GM18873 (cell line): ENCODE measurements around the gene PDRG1.

Experiments
- ATAC-seq: cut with Tn5 transposase; IDR thresholded peaks from one replicate; pipeline ENCODE4 v1.9.1; 2021; ENCODE audit warnings: mild to moderate bottlenecking, moderate library complexity, moderate number of reproducible peaks; ENCODE audit not compliant: unreplicated experiment, low FRiP score

The PDRG1 gene

GRCh38 chr20:31967830-31968249 is 16.0 kb upstream of the PDRG1 start, which contains the start of gene XKR7:
Gene XKR7 (plus strand): TSS chr20:31968151. CDS start chr20:31968176, 25 bp downstream.
- ATAC-seq: no peak

GRCh38 chr20:31966991-31967655 is 15.3 kb upstream of the PDRG1 start:
- no peak for ATAC-seq

- no peak for ATAC-seq
These were observed 12.0 kb upstream of the PDRG1 start for GRCh38 chr20:31963889-31964288.

GRCh38 chr20:31962761-31963160 is 10.9 kb upstream of the PDRG1 start:
- no peak for ATAC-seq

- no peak for ATAC-seq
These were observed 5.0 kb upstream of the PDRG1 start for GRCh38 chr20:31956556-31957526.

- ATAC-seq: no peak
These were observed 2.7 kb upstream of the PDRG1 start for GRCh38 chr20:31954500-31954899.

GRCh38 chr20:31953556-31954148 is 1.8 kb upstream of the PDRG1 start:
- no peak for ATAC-seq

- ATAC-seq: no peak
These were observed 680 bp downstream of the PDRG1 start for GRCh38 chr20:31951203-31951529.

GRCh38 chr20:31949877-31950646 is 1.8 kb downstream of the PDRG1 start:
- no peak for ATAC-seq

- no peak for ATAC-seq
These were observed 3.8 kb downstream of the PDRG1 start for GRCh38 chr20:31948008-31948407.

- no peak for ATAC-seq
These were observed 6.1 kb downstream of the PDRG1 start for GRCh38 chr20:31945785-31946184.

- ATAC-seq: no peak
These were observed 6.5 kb downstream of the PDRG1 start for GRCh38 chr20:31945319-31945718.

- ATAC-seq: no peak
These were observed 8.8 kb downstream of the PDRG1 start for GRCh38 chr20:31943052-31943471.

- no peak for ATAC-seq
These were observed 12.2 kb downstream of the PDRG1 start for GRCh38 chr20:31939661-31940060.

- ATAC-seq: no peak
These were observed 14.0 kb downstream of the PDRG1 start for GRCh38 chr20:31937820-31938219.

GRCh38 chr20:31936420-31936819 is 15.4 kb downstream of the PDRG1 start:
- no peak for ATAC-seq

GRCh38 chr20:31934968-31935764 is 16.7 kb downstream of the PDRG1 start:
- ATAC-seq: no peak

- no peak for ATAC-seq
These were observed 17.4 kb downstream of the PDRG1 start for GRCh38 chr20:31934491-31934890.

GRCh38 chr20:31933698-31934097 is 18.1 kb downstream of the PDRG1 start:
- ATAC-seq: no peak

GRCh38 chr20:31930779-31931178 is 21.1 kb downstream of the PDRG1 start:
- ATAC-seq: no peak
